ENCODE results near the gene KCNAB1.

DNA sequence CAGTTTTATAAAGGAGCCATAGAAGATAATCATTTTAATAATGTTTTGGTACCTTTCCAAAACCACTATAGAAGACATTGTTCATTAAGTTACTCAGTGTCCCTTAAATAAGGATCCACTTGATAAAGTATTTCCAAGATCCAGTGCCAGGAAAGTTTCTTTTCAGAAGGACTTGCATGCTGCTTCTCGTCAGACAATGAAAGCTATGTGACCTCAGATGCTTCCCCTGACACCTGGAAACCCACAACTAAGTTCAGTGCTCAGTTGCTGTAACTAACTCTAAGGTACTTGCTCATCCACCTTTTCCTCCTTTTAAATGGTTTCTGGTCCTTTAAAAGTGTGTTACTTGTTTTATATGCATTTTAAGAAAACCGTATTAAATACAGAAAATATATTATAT, 427.3 kb downstream of the KCNAB1 start:
- TF ChIP-seq, protein P1, sequence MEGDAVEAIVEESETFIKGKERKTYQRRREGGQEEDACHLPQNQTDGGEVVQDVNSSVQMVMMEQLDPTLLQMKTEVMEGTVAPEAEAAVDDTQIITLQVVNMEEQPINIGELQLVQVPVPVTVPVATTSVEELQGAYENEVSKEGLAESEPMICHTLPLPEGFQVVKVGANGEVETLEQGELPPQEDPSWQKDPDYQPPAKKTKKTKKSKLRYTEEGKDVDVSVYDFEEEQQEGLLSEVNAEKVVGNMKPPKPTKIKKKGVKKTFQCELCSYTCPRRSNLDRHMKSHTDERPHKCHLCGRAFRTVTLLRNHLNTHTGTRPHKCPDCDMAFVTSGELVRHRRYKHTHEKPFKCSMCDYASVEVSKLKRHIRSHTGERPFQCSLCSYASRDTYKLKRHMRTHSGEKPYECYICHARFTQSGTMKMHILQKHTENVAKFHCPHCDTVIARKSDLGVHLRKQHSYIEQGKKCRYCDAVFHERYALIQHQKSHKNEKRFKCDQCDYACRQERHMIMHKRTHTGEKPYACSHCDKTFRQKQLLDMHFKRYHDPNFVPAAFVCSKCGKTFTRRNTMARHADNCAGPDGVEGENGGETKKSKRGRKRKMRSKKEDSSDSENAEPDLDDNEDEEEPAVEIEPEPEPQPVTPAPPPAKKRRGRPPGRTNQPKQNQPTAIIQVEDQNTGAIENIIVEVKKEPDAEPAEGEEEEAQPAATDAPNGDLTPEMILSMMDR (conservative IDR thresholded peaks at IDR 0.05; ENCODE audit: low read length), result no peak
- no peak for TF ChIP-seq EZH2phosphoT487 (IDR thresholded peaks at IDR 0.05; ENCODE audit: borderline replicate concordance, low read depth, low read length)

All from OCI-LY7 (cell line).